Sigmoid colon (tissue), 7 donors: Measurements from ENCODE around the gene HARS2. TPM values are rescaled to one million over a fixed set of nuclear protein-coding genes. Genes with fewer than 3 reads are reported as not detected.

Experiments used
- polyA plus RNA-seq, 3 donors: library from polyadenylated mRNA; stranded (reverse); fragments of 200-250 nt; gene quantifications; one replicate each; pipeline ENCODE4 v1.2.3, GENCODE V29; 2013
- small RNA-seq, 3 donors: library from RNA; depleted of rRNA; stranded (forward); fragments of <200 nt; gene quantifications; one replicate each; pipeline ENCODE3, GENCODE V24; 2016
- total RNA-seq, 4 donors: library from RNA; depleted of rRNA; stranded (reverse); fragments of >200 nt; gene quantifications; one replicate each; pipeline ENCODE4 v1.1.0, GENCODE V29; 2016
- donor health status: healthy with polysubstance abuse.
- donor health status: Bipolar disorder and iron deficiency.
- donor health status: healthy.

HARS2 gene
- total and polyA plus RNA-seq, 7 donors = 18.2 to 34.7 (median 19.4) TPM

Small RNAs within 50 kb of the gene (small RNA-seq; reads per million reads assigned to genes)
- gene VTRNA1-1 (52.8 to 64.1 (median 61.1) reads per million in 3 donors), gene VTRNA1-2 (0 to 2.5 (median 0.06) reads per million in 3 donors), gene VTRNA1-3 (0 to 0.36 (median 0.24) reads per million in 3 donors)

Other genes starting within 250 kb of the HARS2 start
- gene EIF4EBP3, start 143.8 kb upstream of the HARS2 start, total RNA-seq = 10 to 100 TPM in 2 of 4 donors, 1 to 10 TPM in 2; 6.5 to 21.0 (median 12.1) TPM
- gene EIF4EBP3, start 143.8 kb upstream of the HARS2 start, polyA plus RNA-seq = 10 to 100 TPM; 37.2 to 60.7 (median 53.9) TPM
- gene SRA1, start 134.0 kb upstream of the HARS2 start, total RNA-seq = 10 to 100 TPM; 17.8 to 30.5 (median 21.1) TPM
- gene SRA1, start 134.0 kb upstream of the HARS2 start, polyA plus RNA-seq = 10 to 100 TPM; 32.7 to 48.3 (median 35.4) TPM
- gene APBB3, start 126.9 kb upstream of the HARS2 start, total RNA-seq = 10 to 100 TPM; 13.5 to 25.9 (median 19.3) TPM
- gene APBB3, start 126.9 kb upstream of the HARS2 start, polyA plus RNA-seq = 10 to 100 TPM in 1 of 3 donors, 1 to 10 TPM in 2; 4.2 to 27.9 (median 4.4) TPM
- 10 to 100 TPM; 14.2 to 19.7 (median 17.9) TPM for gene SLC35A4, start 126.6 kb upstream of the HARS2 start, total RNA-seq
- gene SLC35A4, start 126.6 kb upstream of the HARS2 start, polyA plus RNA-seq = 100 to 1,000 TPM in 1 of 3 donors, 10 to 100 TPM in 2; 60.1 to 101 (median 65.9) TPM
- 10 to 100 TPM; 20.8 to 96.9 (median 72.0) TPM for gene CD14, start 58.3 kb upstream of the HARS2 start, total RNA-seq
- gene CD14, start 58.3 kb upstream of the HARS2 start, polyA plus RNA-seq = 100 to 1,000 TPM in 1 of 3 donors, 10 to 100 TPM in 2; 42.7 to 178 (median 52.3) TPM
- gene TMCO6, start 52.0 kb upstream of the HARS2 start, total RNA-seq = 10 to 100 TPM; 27.3 to 40.2 (median 35.6) TPM
- gene TMCO6, start 52.0 kb upstream of the HARS2 start, polyA plus RNA-seq = 10 to 100 TPM in 1 of 3 donors, 1 to 10 TPM in 2; 3.9 to 30.5 (median 5.4) TPM
- 10 to 100 TPM; 48.7 to 90.3 (median 73.6) TPM for gene NDUFA2, start 43.8 kb upstream of the HARS2 start, total RNA-seq
- 100 to 1,000 TPM; 189 to 360 (median 314) TPM for gene NDUFA2, start 43.8 kb upstream of the HARS2 start, polyA plus RNA-seq
- gene IK, start 43.6 kb upstream of the HARS2 start, total RNA-seq = 100 to 1,000 TPM; 120 to 146 (median 136) TPM
- gene IK, start 43.6 kb upstream of the HARS2 start, polyA plus RNA-seq = 10 to 100 TPM; 70.3 to 79.4 (median 73.5) TPM
- 10 to 100 TPM; 13.2 to 18.0 (median 15.1) TPM for gene WDR55, start 26.6 kb upstream of the HARS2 start, total RNA-seq
- gene WDR55, start 26.6 kb upstream of the HARS2 start, polyA plus RNA-seq = 10 to 100 TPM; 19.2 to 35.0 (median 29.8) TPM
- gene DND1, start 17.9 kb upstream of the HARS2 start, total RNA-seq = under 1 TPM in 2 of 4 donors, not detected in 2; 0.36 to 0.95 TPM
- gene DND1, start 17.9 kb upstream of the HARS2 start, polyA plus RNA-seq = 1 to 10 TPM in 1 of 3 donors, under 1 TPM in 2; 0.60 to 2.4 (median 0.69) TPM
- gene HARS1, start 85 bp upstream of the HARS2 start, total RNA-seq = 10 to 100 TPM; 35.2 to 54.2 (median 43.5) TPM
- 10 to 100 TPM; 35.4 to 60.2 (median 39.8) TPM for gene HARS1, start 85 bp upstream of the HARS2 start, polyA plus RNA-seq
- 10 to 100 TPM; 28.0 to 46.0 (median 36.9) TPM for gene ZMAT2, start 9.0 kb downstream of the HARS2 start, total RNA-seq
- 10 to 100 TPM; 74.5 to 97.9 (median 87.2) TPM for gene ZMAT2, start 9.0 kb downstream of the HARS2 start, polyA plus RNA-seq
- not detected for gene PCDHA1, start 94.7 kb downstream of the HARS2 start, total RNA-seq
- under 1 TPM in 1 of 3 donors, not detected in 2; 0.10 TPM for gene PCDHA1, start 94.7 kb downstream of the HARS2 start, polyA plus RNA-seq
- gene PCDHA2, start 103.4 kb downstream of the HARS2 start, total RNA-seq = under 1 TPM in 3 of 4 donors, not detected in 1; 0.28 to 0.68 (median 0.33) TPM
- under 1 TPM in 1 of 3 donors, not detected in 2; 0.07 TPM for gene PCDHA2, start 103.4 kb downstream of the HARS2 start, polyA plus RNA-seq
- gene PCDHA3, start 109.6 kb downstream of the HARS2 start, total RNA-seq = 1 to 10 TPM in 3 of 4 donors, under 1 TPM in 1; 0.68 to 1.2 (median 1.1) TPM
- gene PCDHA3, start 109.6 kb downstream of the HARS2 start, polyA plus RNA-seq = under 1 TPM in 1 of 3 donors, not detected in 2; 0.17 TPM
- 1 to 10 TPM; 1.1 to 1.2 (median 1.1) TPM for gene PCDHA4, start 115.6 kb downstream of the HARS2 start, total RNA-seq
- under 1 TPM in 1 of 3 donors, not detected in 2; 0.38 TPM for gene PCDHA4, start 115.6 kb downstream of the HARS2 start, polyA plus RNA-seq
- 1 to 10 TPM in 1 of 4 donors, under 1 TPM in 3; 0.14 to 1.7 (median 0.43) TPM for gene PCDHA5, start 130.2 kb downstream of the HARS2 start, total RNA-seq
- under 1 TPM in 1 of 3 donors, not detected in 2; 0.09 TPM for gene PCDHA5, start 130.2 kb downstream of the HARS2 start, polyA plus RNA-seq
- 1 to 10 TPM in 2 of 4 donors, under 1 TPM in 2; 0.49 to 2.2 (median 0.90) TPM for gene PCDHA6, start 136.5 kb downstream of the HARS2 start, total RNA-seq
- under 1 TPM in 1 of 3 donors, not detected in 2; 0.16 TPM for gene PCDHA6, start 136.5 kb downstream of the HARS2 start, polyA plus RNA-seq
- under 1 TPM; 0.14 to 0.82 (median 0.46) TPM for gene PCDHA7, start 142.8 kb downstream of the HARS2 start, total RNA-seq
- under 1 TPM in 1 of 3 donors, not detected in 2; 0.16 TPM for gene PCDHA7, start 142.8 kb downstream of the HARS2 start, polyA plus RNA-seq
- under 1 TPM in 1 of 4 donors, not detected in 3; 0.49 TPM for gene PCDHA8, start 149.7 kb downstream of the HARS2 start, total RNA-seq
- not detected for gene PCDHA8, start 149.7 kb downstream of the HARS2 start, polyA plus RNA-seq
- gene PCDHA9, start 156.9 kb downstream of the HARS2 start, total RNA-seq = 1 to 10 TPM in 1 of 4 donors, under 1 TPM in 3; 0.66 to 1.4 (median 0.70) TPM
- under 1 TPM in 1 of 3 donors, not detected in 2; 0.01 TPM for gene PCDHA9, start 156.9 kb downstream of the HARS2 start, polyA plus RNA-seq
- gene PCDHA10, start 164.4 kb downstream of the HARS2 start, total RNA-seq = 1 to 10 TPM in 1 of 4 donors, under 1 TPM in 3; 0.27 to 2.5 (median 0.69) TPM
- gene PCDHA10, start 164.4 kb downstream of the HARS2 start, polyA plus RNA-seq = under 1 TPM in 1 of 3 donors, not detected in 2; 0.03 TPM
- gene PCDHA11, start 177.5 kb downstream of the HARS2 start, total RNA-seq = under 1 TPM; 0.16 to 0.71 (median 0.48) TPM
- gene PCDHA11, start 177.5 kb downstream of the HARS2 start, polyA plus RNA-seq = under 1 TPM in 1 of 3 donors, not detected in 2; 0.07 TPM
- under 1 TPM in 3 of 4 donors, not detected in 1; 0.49 to 0.71 (median 0.54) TPM for gene PCDHA12, start 183.9 kb downstream of the HARS2 start, total RNA-seq
- under 1 TPM in 1 of 3 donors, not detected in 2; 0.06 TPM for gene PCDHA12, start 183.9 kb downstream of the HARS2 start, polyA plus RNA-seq
- 1 to 10 TPM in 1 of 4 donors, under 1 TPM in 3; 0.36 to 1.4 (median 0.60) TPM for gene PCDHA13, start 190.7 kb downstream of the HARS2 start, total RNA-seq
- under 1 TPM in 1 of 3 donors, not detected in 2; 0.10 TPM for gene PCDHA13, start 190.7 kb downstream of the HARS2 start, polyA plus RNA-seq
- gene PCDHAC1, start 234.8 kb downstream of the HARS2 start, total RNA-seq = 1 to 10 TPM in 1 of 4 donors, under 1 TPM in 3; 0.54 to 1.7 (median 0.77) TPM
- under 1 TPM in 1 of 3 donors, not detected in 2; 0.34 TPM for gene PCDHAC1, start 234.8 kb downstream of the HARS2 start, polyA plus RNA-seq